DLD1 (cell line): ENCODE data around the gene ACAP3.
"Not testable (repeated sequence)": the region's sequence is repeated elsewhere in the genome, so short reads cannot be mapped to it uniquely, and the experiment has no call there.

ENCODE experiments used
- in situ Hi-C: cut with HindIII; loops from 2 replicates; pipeline ENCODE4 v1.10.0; 2017; ENCODE audit warnings: low sequenced_read_pairs

Gene ACAP3

DNA sequence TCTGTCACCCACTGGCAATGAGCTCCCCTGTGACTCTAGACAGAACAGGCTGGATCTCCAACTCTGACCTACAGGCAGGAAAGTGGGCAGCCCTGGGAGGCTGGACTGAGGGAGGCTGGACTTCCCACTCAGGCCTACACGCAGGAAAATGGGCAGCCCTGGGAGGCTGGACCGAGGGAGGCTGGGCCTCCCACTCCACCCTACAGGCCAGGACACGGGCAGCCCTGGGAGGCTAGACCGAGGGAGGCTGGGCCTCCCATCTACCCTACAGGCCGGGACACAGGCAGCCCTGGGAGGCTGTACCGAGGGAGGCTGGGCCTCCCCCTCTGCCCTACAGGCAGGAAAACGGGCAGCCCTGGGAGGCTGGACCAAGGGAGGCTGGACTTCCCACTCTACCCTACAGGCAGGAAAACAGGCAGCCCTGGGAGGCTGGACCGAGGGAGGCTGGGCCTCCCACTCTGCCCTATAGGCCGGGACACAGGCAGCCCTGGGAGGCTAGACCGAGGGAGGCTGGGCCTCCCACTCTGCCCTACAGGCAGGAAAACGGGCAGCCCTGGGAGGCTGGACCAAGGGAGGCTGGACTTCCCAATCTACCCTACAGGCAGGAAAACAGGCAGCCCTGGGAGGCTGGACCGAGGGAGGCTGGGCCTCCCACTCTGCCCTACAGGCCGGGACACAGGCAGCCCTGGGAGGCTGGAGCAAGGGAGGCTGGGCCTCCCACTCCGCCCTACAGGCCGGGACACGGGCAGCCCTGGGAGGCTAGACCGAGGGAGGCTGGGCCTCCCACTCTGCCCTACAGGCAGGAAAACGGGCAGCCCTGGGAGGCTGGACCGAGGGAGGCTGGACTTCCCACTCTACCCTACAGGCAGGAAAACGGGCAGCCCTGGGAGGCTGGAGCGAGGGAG, 59.5 kb downstream of the ACAP3 start:
- in situ Hi-C loops: not testable (repeated sequence)

GRCh38 chr1:1247341-1247913, 60.3 kb downstream of the ACAP3 start:
- in situ Hi-C loops: no loop called here

DNA sequence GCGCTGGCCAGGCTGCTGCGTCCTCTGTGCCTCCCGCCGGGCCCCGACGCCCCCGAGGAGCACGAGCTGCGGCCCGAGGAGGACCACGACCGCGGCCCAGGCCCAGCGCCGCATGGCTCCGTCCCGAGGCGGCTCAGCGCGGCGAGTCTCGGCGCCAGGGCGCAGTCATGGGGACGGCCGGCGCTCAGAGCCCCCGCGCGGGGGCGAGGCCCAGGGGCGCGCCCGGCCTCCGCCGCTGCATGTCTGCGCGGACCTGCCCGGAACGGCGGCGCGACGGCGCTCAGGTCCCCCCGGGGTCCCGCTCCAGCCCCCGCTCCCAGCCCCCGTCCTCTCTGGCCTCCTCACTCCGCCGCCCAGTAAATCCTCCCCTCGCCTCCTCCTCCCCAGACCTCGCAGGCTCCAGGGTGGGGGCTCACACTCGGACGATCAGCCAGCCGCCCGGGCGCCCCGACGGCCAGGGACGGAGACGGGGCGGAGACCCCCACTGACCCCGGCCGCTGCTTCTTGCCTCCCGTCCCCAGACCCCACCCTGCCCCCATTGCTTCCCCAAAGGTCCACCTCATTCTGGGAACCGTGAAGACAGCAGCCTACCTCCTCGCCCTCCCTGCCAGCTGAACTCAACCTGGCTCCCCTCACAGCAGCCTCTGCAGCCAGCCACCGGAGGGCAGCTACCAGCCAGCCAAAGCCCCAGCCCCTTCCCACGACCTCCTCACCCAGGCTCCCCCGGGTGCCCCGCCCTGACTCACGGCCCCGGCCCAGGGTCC, 61.0 kb downstream of the ACAP3 start, which contains the start of gene C1QTNF12:
Gene C1QTNF12 (minus strand): TSS at position 146 of the 764 bp plus-strand sequence. CDS start 32 bp downstream, at position 114.
- in situ Hi-C loops: no loop called here

DNA sequence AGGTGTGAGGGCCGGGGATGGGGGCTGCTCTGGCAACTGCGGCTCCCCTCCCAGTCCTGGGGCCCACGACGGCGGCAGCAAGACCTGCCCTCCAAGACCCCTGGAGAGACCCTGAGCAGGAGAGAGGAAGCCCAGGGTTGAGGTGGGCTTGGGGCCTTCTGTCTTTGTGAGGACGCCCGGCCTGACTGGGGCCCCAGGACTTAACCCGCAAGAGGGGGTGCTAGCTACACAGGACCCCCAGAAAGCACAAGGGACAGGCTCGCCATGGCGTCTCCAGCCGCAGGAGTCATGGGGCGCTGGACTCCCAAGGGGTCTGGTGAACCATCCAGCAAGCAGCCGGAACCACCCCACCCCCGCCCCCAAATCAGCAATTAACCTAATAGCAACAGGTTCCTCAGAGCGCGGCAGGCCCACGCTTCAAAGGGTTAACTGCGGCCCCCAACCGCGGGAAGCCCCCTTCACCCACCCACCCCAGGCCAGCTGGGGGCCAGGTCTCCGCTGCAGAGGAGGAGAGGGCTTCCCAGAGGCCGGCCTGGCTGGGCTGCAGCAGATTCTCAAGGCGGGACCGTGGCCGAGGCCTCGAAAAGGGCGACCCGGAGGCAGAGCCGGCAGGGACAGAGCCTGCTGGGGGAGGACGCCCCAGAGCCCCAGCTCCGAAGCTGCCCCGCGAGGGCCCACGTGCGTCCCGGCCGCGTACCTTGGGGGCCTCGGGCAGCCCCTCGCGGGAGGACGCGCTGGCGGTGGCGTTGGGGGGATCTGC, 61.7 kb downstream of the ACAP3 start:
- in situ Hi-C loops: no loop called here

- in situ Hi-C loops: no loop called here
Measured at GRCh38 chr1:1245178-1245816, 62.4 kb downstream of the ACAP3 start.

DNA sequence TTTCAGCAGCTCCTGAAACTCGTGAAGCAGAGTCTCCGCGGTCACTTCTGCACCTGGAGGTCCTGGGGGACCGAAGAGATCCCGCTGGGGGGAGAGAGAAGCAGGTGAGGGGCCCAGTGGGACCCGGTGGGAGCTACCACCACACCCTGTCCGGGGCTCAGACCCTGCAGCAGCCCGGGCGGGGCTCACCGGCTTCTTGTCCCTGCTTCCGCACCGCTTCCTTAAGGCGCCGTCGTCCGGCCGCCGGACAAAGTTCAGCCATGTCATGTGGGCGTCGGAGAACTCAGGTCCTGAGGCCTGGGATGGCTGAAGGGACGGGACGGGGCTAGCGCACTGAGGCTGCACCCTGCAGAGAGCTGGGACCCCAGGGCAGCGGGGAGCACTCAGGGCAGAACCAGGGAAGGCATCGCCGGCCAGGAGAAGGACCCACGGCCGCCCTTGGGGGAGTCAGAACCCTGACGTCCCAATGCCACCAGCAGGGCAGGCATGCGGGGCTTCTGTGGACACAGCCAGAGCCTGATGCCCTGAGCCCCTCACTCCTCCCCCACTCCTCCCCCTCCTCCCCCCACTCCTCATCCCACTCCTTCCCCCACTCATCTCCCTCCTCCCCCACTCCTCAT, 63.4 kb downstream of the ACAP3 start:
- in situ Hi-C loops: no loop called here

GRCh38 chr1:1243807-1244191, 63.9 kb downstream of the ACAP3 start:
- in situ Hi-C loops: no loop called here

DNA sequence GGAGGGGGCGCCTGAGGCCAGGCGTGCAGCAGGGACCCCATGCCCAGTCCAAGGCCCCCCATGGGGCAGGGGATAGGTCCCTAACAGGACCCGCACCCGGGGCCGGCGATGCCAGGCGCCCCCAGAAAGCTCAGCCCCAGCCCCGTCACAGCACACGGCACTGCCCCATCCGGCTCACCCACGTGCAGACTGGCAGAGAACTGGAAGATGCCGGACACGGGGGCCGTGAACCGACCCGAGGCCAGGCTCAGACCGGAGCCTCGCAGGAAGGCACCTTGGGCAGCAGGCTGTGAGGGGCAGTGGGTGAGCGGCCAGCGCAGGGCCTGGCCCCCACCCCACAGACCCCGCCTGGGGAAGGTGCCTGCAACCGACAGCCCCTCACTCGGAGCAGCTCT, 64.5 kb downstream of the ACAP3 start:
- in situ Hi-C loops: no loop called here

DNA sequence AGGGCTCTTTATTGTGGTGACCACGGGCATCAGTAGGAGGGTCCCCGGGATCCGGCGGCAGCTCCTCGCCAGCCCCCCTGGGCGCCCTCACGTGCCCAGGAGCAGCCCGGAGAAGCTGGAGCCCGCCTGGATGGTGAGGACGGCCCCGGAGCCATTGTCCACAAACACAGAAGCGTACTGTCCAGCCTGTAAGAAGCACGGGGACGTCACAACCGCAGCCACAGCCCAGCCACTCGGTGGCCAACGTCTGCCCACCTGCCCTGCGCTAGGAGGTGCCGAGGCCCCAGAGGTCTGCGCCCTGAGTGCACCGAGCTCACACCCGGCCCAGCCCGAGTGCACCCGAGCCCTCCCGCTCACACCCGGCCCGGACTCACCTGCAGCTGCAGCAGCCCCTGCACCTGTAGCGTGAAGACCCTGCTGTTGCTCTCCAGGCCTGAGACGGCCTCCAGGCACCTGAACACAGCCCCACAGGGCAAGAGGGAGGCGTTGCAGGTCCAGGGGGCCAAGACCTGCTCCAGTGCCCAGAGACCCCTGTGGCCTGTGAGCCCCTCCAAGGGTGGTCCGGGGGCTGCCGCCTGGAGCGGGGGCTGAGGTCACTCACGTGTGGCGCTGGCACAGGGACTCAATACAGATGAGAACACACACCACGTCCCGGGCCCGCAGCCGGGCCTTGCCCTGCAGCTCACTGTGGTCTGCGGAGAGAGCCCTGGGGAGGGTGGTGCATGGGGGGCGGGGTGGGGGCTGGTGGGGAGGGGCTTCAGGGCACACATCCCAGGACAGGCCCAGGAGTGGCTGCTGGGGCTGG, 65.1 kb downstream of the ACAP3 start:
- in situ Hi-C loops: no loop called here
